Adipocyte (in vitro differentiated cells): ENCODE measurements around the gene SIL1.
"Not testable (repeated sequence)": the region's sequence is repeated elsewhere in the genome, so short reads cannot be mapped to it uniquely, and the experiment has no call there.

ENCODE experiments used
- DNase-seq: peaks from one replicate; pipeline ENCODE4 v3.0.0-alpha.2; 2015; ENCODE audit warnings: low read depth
- H3K27me3 ChIP-seq: replicated peaks from 2 replicates; pipeline ENCODE4 v1.7.0; 2013; ENCODE audit warnings: mild to moderate bottlenecking, low read length, moderate library complexity; ENCODE audit not compliant: control insufficient read depth, insufficient read depth
- H3K36me3 ChIP-seq: 2 replicates; pipeline ENCODE4 v1.7.0; 2013; ENCODE audit warnings: low read length, mild to moderate bottlenecking, moderate library complexity; ENCODE audit not compliant: control insufficient read depth, insufficient read depth, severe bottlenecking
- H3K4me1 ChIP-seq: 2 replicates; pipeline ENCODE4 v1.7.0; 2013; ENCODE audit warnings: mild to moderate bottlenecking, low read length, moderate library complexity; ENCODE audit not compliant: control insufficient read depth, insufficient read depth
- H3K4me3 ChIP-seq: 2 replicates; pipeline ENCODE4 v1.7.0; 2013; ENCODE audit warnings: mild to moderate bottlenecking, low read length, moderate library complexity
- H3K9ac ChIP-seq: 2 replicates; pipeline ENCODE4 v1.7.0; 2013; ENCODE audit warnings: mild to moderate bottlenecking, low read length, moderate library complexity
- H3K9me3 ChIP-seq: 2 replicates; pipeline ENCODE4 v1.7.0; 2013; ENCODE audit warnings: mild to moderate bottlenecking, low read length, moderate library complexity; ENCODE audit not compliant: control insufficient read depth

Gene SIL1

DNA sequence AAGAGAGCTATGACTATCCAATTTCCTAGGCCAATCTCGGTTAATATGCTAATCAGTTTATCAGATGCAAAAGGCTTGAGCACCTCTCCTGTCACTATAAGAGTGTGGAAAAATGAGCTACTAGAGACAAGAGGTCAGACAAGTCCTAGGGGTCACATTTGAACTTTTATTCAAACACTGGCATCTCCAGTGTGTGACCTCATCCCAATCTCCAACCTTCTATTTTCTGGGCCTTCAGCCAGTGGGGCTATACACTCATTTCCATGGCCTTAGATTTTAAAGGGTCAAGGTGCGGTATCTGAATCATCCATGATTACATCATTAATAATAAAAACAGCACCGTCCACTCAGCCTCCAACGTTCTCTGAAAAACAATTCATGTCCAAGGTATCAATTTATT lies 183.4 kb downstream of the SIL1 start:
- DNase-seq = no peak
- H3K9me3 ChIP-seq = no peaks in the 10 kb centered on the region
- peaks cover 20% of the 10 kb centered on the region for H3K36me3 ChIP-seq
- peaks cover 6% of the 10 kb centered on the region for H3K4me1 ChIP-seq
- no peak overlapping the region for H3K9ac ChIP-seq
- H3K27me3 ChIP-seq = no peaks in the 10 kb centered on the region
- H3K4me3 ChIP-seq = no peak overlapping the region

DNA sequence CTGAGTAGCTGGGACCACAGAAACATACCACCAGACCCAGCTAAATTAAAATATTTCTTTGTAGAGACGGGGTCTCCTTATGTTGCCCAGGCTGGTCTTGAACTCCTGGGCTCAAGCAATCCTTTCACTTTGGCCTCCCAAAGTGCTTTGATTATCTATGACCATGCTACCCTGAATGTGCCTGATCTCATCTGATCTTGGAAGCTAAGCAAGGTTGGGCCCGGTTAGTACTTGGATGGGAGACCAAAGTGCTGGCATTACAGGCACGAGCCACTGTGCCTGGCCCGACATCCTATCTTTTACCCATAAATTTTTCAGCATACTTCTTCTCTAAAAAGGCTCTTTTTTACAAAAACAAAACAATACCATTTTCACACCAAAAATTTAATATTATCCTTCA lies 186.0 kb downstream of the SIL1 start:
- Histone ChIP-seq H3K9me3 (no peaks in the 10 kb centered on the region), H3K36me3 (no peaks in the 10 kb centered on the region), H3K9ac (no peak overlapping the region), H3K4me3 (no peak overlapping the region), H3K27me3 (no peaks in the 10 kb centered on the region), H3K4me1 (peaks cover 6% of the 10 kb centered on the region)
- DNase-seq = no peak

DNA sequence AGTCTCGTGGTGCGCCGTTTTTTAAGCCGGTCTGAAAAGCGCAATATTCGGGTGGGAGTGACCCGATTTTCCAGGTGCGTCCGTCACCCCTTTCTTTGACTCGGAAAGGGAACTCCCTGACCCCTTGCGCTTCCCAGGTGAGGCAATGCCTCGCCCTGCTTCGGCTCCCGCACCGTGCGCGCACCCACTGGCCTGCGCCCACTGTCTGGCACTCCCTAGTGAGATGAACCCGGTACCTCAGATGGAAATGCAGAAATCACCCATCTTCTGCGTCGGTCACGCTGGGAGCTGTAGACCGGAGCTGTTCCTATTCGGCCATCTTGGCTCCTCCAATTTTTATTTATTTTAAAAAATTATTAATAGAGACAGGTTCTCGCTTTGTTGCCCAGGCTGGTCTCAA lies 187.0 kb downstream of the SIL1 start:
- not testable (repeated sequence) for H3K4me1 ChIP-seq, H3K9ac ChIP-seq, H3K4me3 ChIP-seq, H3K9me3 ChIP-seq, DNase-seq, H3K27me3 ChIP-seq, H3K36me3 ChIP-seq

- Histone ChIP-seq H3K36me3 (no peaks in the 10 kb centered on the region), H3K9ac (no peak overlapping the region), H3K9me3 (no peaks in the 10 kb centered on the region), H3K27me3 (no peaks in the 10 kb centered on the region), H3K4me3 (no peak overlapping the region), H3K4me1 (peaks cover 2% of the 10 kb centered on the region)
- no peak for DNase-seq
These were observed 193.5 kb downstream of the SIL1 start for GRCh38 chr5:139004374-139005307.

DNA sequence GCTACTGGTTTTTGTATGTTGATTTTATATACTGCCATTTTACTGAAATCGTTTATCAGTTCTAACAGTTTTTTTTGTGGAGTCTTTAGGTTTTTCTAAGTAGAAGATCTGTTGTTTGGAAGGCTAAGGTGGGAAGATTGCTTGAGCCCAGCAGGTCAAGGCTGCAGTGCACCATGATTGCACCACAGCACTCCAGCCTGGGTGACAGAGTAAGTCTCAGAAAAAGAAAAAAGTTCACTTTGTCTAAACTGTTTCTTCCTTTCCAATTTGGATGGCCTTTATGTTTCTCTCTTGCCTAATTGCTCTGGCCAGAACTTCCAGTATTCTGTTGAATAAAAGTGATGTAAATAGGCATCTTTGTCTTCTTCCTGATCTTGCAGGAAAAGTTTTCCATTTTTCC lies 198.5 kb downstream of the SIL1 start:
- no peak overlapping the region for H3K9ac ChIP-seq

GRCh38 chr5:138998521-138998920 lies 199.6 kb downstream of the SIL1 start:
- no peak for DNase-seq
- Histone ChIP-seq H3K4me3 (no peak overlapping the region), H3K4me1 (peaks cover 2% of the 10 kb centered on the region), H3K27me3 (no peaks in the 10 kb centered on the region), H3K9ac (no peak overlapping the region), H3K36me3 (no peaks in the 10 kb centered on the region), H3K9me3 (no peaks in the 10 kb centered on the region)

More for the DNA sequence above, 198.5 kb downstream of the SIL1 start:
- Histone ChIP-seq H3K4me3 (no peak overlapping the region), H3K4me1 (peaks cover 2% of the 10 kb centered on the region), H3K27me3 (no peaks in the 10 kb centered on the region), H3K9me3 (no peaks in the 10 kb centered on the region), H3K36me3 (no peaks in the 10 kb centered on the region)
- DNase-seq = no peak

GRCh38 chr5:138996120-138996519 lies 202.0 kb downstream of the SIL1 start:
- H3K4me1 ChIP-seq = peaks cover 2% of the 10 kb centered on the region
- no peaks in the 10 kb centered on the region for H3K9me3 ChIP-seq
- H3K27me3 ChIP-seq = no peaks in the 10 kb centered on the region
- H3K4me3 ChIP-seq = no peak overlapping the region
- H3K36me3 ChIP-seq = no peaks in the 10 kb centered on the region
- no peak for DNase-seq
- no peak overlapping the region for H3K9ac ChIP-seq

GRCh38 chr5:138990986-138991590 lies 207.1 kb downstream of the SIL1 start:
- Histone ChIP-seq H3K27me3 (no peaks in the 10 kb centered on the region), H3K36me3 (no peaks in the 10 kb centered on the region)
- DNase-seq = no peak

DNA sequence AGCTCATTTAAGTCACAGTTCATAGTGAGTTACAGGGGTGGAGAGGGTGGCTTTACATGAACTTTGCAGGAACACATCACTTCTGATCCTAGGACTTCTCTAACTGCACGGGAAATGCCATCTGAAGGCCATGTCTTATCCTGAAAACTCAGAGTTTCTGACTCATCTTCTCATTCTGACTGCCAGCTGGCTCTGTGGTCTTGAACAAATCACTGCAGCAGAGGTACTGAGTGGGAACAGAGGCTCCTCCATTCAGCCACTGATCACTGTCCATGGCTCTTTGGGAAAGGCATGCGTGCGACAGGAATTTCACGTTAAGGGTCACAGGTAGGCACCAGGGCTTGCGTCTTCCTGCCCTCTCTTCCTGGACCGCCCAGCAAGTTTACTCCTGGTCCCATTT lies 208.4 kb downstream of the SIL1 start:
- Histone ChIP-seq H3K9ac (no peak overlapping the region), H3K27me3 (no peaks in the 10 kb centered on the region), H3K4me1 (peaks cover 6% of the 10 kb centered on the region), H3K9me3 (no peaks in the 10 kb centered on the region), H3K36me3 (no peaks in the 10 kb centered on the region), H3K4me3 (no peak overlapping the region)
- peak; percentile 10 for DNase-seq

More at GRCh38 chr5:138990986-138991590, 207.1 kb downstream of the SIL1 start:
- Histone ChIP-seq H3K9ac (no peak overlapping the region), H3K4me1 (peaks cover 6% of the 10 kb centered on the region), H3K4me3 (no peak overlapping the region), H3K9me3 (no peaks in the 10 kb centered on the region)

- H3K27me3 ChIP-seq = no peaks in the 10 kb centered on the region
- H3K4me3 ChIP-seq = no peak overlapping the region
- H3K4me1 ChIP-seq = peaks cover 13% of the 10 kb centered on the region
- H3K36me3 ChIP-seq = no peaks in the 10 kb centered on the region
- no peak for DNase-seq
- H3K9me3 ChIP-seq = no peaks in the 10 kb centered on the region
- H3K9ac ChIP-seq = no peak overlapping the region
These were observed 211.9 kb downstream of the SIL1 start for GRCh38 chr5:138986186-138986800.

DNA sequence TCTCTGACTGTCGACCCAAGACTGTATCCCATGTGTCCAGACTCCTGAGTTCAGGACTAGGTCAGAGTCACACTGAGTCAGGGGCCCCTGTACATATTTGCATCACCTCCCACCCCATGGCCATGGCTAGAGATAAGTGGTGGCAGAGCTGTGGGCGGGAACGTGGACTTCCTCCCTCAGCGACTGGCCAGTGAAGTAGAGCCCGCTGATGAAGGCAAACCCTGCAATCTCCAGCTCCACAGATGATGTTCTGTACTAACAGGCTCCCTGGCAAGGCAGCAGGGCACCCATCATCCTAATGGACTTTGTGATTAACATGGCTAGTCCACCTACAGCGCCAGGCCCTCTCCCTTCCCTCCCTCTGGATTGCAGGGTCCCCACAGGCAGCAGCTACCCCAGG lies 212.5 kb downstream of the SIL1 start:
- H3K27me3 ChIP-seq = no peaks in the 10 kb centered on the region
- H3K36me3 ChIP-seq = no peaks in the 10 kb centered on the region
- DNase-seq = no peak
- H3K9me3 ChIP-seq = no peaks in the 10 kb centered on the region
- H3K4me3 ChIP-seq = no peak overlapping the region
- no peak overlapping the region for H3K9ac ChIP-seq
- H3K4me1 ChIP-seq = peaks cover 15% of the 10 kb centered on the region
